Measurements from ENCODE around the gene NFASC.

The NFASC gene

GRCh38 chr1:204894606-204895005 lies 23.9 kb downstream of the NFASC start:
- H3K9ac ChIP-seq (ENCODE audit: low read length) = no peak overlapping the region
- H3K27me3 ChIP-seq (ENCODE audit: control insufficient read depth, insufficient read depth, low read length) = peaks cover 10% of the 10 kb centered on the region
- H3K4me1 ChIP-seq (ENCODE audit: control insufficient read depth, insufficient read depth, low read length) = no peaks in the 10 kb centered on the region
- H3K4me3 ChIP-seq (ENCODE audit: low read length) = no peak overlapping the region
- H3K9me3 ChIP-seq (ENCODE audit: control insufficient read depth, low read length) = no peaks in the 10 kb centered on the region
- no peaks in the 10 kb centered on the region for H3K36me3 ChIP-seq (ENCODE audit: control insufficient read depth, insufficient read depth, low read length)

DNA sequence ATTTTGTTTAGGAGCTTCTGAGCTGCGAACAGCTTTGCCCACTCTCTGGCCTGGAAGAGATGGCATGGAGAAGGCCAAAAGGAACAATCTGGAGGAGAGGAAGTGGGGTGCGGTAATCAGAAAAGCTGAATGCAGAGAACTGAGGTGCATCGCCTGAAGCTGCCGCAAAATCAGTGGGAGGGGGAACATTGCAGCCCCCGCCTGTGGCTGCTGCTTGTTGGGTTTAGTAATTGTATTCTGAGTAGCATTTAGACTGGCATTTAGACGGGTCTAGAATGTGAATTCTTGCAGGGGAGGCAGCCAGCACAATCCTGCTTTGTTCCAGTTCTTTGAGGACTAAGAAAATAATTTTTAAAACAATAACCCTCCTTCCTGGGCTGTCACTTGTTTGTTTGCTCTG lies 25.4 kb downstream of the NFASC start:
- Histone ChIP-seq H3K36me3 (ENCODE audit: control insufficient read depth, insufficient read depth, low read length) (no peaks in the 10 kb centered on the region), H3K27me3 (ENCODE audit: control insufficient read depth, insufficient read depth, low read length) (peaks cover 4% of the 10 kb centered on the region), H3K4me3 (ENCODE audit: low read length) (no peak overlapping the region), H3K4me1 (ENCODE audit: control insufficient read depth, insufficient read depth, low read length) (no peaks in the 10 kb centered on the region), H3K9me3 (ENCODE audit: control insufficient read depth, low read length) (no peaks in the 10 kb centered on the region), H3K9ac (ENCODE audit: low read length) (no peak overlapping the region)

GRCh38 chr1:204896787-204897469 lies 26.3 kb downstream of the NFASC start:
- Histone ChIP-seq H3K36me3 (ENCODE audit: control insufficient read depth, insufficient read depth, low read length) (no peaks in the 10 kb centered on the region), H3K9me3 (ENCODE audit: control insufficient read depth, low read length) (no peaks in the 10 kb centered on the region), H3K27me3 (ENCODE audit: control insufficient read depth, insufficient read depth, low read length) (peaks cover 4% of the 10 kb centered on the region), H3K4me3 (ENCODE audit: low read length) (no peak overlapping the region), H3K9ac (ENCODE audit: low read length) (no peak overlapping the region), H3K4me1 (ENCODE audit: control insufficient read depth, insufficient read depth, low read length) (no peaks in the 10 kb centered on the region)

GRCh38 chr1:204900721-204901120 lies 30.1 kb downstream of the NFASC start:
- no peak overlapping the region for H3K4me3 ChIP-seq (ENCODE audit: low read length)
- no peak overlapping the region for H3K9ac ChIP-seq (ENCODE audit: low read length)
- no peaks in the 10 kb centered on the region for H3K4me1 ChIP-seq (ENCODE audit: control insufficient read depth, insufficient read depth, low read length)
- H3K9me3 ChIP-seq (ENCODE audit: control insufficient read depth, low read length) = no peaks in the 10 kb centered on the region
- H3K27me3 ChIP-seq (ENCODE audit: control insufficient read depth, insufficient read depth, low read length) = no peaks in the 10 kb centered on the region
- no peaks in the 10 kb centered on the region for H3K36me3 ChIP-seq (ENCODE audit: control insufficient read depth, insufficient read depth, low read length)

DNA sequence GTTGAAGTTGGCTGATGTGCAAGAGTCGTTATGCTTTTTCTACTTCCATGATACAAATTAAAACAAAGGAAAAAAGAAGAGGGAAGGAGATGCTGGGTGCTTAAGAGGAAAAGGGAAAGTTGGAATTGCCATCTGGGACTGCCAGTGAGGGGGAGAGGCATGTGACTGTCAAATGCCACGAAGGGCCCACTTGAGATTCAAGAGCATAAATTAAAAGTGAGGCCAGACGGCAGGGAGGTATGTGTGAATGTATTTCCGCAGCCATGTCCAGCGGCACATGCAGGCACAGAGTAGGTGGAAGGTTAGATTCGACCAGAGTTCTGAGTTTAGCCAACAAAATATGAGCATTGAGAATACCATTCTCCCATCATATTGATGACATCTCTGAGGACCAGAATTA lies 32.0 kb downstream of the NFASC start:
- Histone ChIP-seq H3K4me3 (ENCODE audit: low read length) (no peak overlapping the region), H3K36me3 (ENCODE audit: control insufficient read depth, insufficient read depth, low read length) (no peaks in the 10 kb centered on the region), H3K27me3 (ENCODE audit: control insufficient read depth, insufficient read depth, low read length) (no peaks in the 10 kb centered on the region), H3K4me1 (ENCODE audit: control insufficient read depth, insufficient read depth, low read length) (no peaks in the 10 kb centered on the region), H3K9me3 (ENCODE audit: control insufficient read depth, low read length) (no peaks in the 10 kb centered on the region), H3K9ac (ENCODE audit: low read length) (no peak overlapping the region)

GRCh38 chr1:204904228-204904810 lies 33.7 kb downstream of the NFASC start:
- Histone ChIP-seq H3K9ac (ENCODE audit: low read length) (no peak overlapping the region), H3K27me3 (ENCODE audit: control insufficient read depth, insufficient read depth, low read length) (no peaks in the 10 kb centered on the region), H3K36me3 (ENCODE audit: control insufficient read depth, insufficient read depth, low read length) (no peaks in the 10 kb centered on the region), H3K9me3 (ENCODE audit: control insufficient read depth, low read length) (no peaks in the 10 kb centered on the region), H3K4me3 (ENCODE audit: low read length) (no peak overlapping the region), H3K4me1 (ENCODE audit: control insufficient read depth, insufficient read depth, low read length) (no peaks in the 10 kb centered on the region)

DNA sequence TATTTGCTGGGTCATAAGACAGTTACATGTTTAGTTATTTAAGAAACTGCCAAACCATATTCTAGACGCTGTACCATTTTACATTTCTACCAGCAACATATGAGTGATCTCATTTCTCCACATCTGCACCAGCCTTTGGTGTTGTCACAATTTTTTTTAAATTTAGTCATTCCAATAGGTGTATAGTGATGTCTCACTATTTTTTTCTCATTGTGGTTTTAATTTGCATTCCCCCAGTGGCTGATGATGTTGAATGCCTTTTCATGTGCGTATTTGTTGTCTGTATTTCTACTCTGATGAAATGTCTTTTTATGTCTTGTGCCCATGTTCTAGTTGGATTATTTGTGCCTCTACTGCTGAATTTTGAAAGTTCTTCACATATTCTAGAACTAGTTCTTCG lies 38.4 kb downstream of the NFASC start:
- H3K9ac ChIP-seq (ENCODE audit: low read length) = no peak overlapping the region

GRCh38 chr1:204915861-204916495 lies 45.3 kb downstream of the NFASC start:
- H3K9me3 ChIP-seq (ENCODE audit: control insufficient read depth, low read length) = no peaks in the 10 kb centered on the region
- H3K9ac ChIP-seq (ENCODE audit: low read length) = no peak overlapping the region
- no peaks in the 10 kb centered on the region for H3K36me3 ChIP-seq (ENCODE audit: control insufficient read depth, insufficient read depth, low read length)
- no peak overlapping the region for H3K4me3 ChIP-seq (ENCODE audit: low read length)
- peaks cover 6% of the 10 kb centered on the region for H3K4me1 ChIP-seq (ENCODE audit: control insufficient read depth, insufficient read depth, low read length)
- H3K27me3 ChIP-seq (ENCODE audit: control insufficient read depth, insufficient read depth, low read length) = no peaks in the 10 kb centered on the region

More for the DNA sequence above, 38.4 kb downstream of the NFASC start:
- H3K9me3 ChIP-seq (ENCODE audit: control insufficient read depth, low read length) = no peaks in the 10 kb centered on the region
- H3K27me3 ChIP-seq (ENCODE audit: control insufficient read depth, insufficient read depth, low read length) = no peaks in the 10 kb centered on the region
- H3K4me1 ChIP-seq (ENCODE audit: control insufficient read depth, insufficient read depth, low read length) = no peaks in the 10 kb centered on the region
- no peak overlapping the region for H3K4me3 ChIP-seq (ENCODE audit: low read length)
- no peaks in the 10 kb centered on the region for H3K36me3 ChIP-seq (ENCODE audit: control insufficient read depth, insufficient read depth, low read length)

GRCh38 chr1:204917802-204918201 lies 47.1 kb downstream of the NFASC start:
- Histone ChIP-seq H3K4me1 (ENCODE audit: control insufficient read depth, insufficient read depth, low read length) (peaks cover 6% of the 10 kb centered on the region), H3K27me3 (ENCODE audit: control insufficient read depth, insufficient read depth, low read length) (no peaks in the 10 kb centered on the region), H3K9me3 (ENCODE audit: control insufficient read depth, low read length) (no peaks in the 10 kb centered on the region)

DNA sequence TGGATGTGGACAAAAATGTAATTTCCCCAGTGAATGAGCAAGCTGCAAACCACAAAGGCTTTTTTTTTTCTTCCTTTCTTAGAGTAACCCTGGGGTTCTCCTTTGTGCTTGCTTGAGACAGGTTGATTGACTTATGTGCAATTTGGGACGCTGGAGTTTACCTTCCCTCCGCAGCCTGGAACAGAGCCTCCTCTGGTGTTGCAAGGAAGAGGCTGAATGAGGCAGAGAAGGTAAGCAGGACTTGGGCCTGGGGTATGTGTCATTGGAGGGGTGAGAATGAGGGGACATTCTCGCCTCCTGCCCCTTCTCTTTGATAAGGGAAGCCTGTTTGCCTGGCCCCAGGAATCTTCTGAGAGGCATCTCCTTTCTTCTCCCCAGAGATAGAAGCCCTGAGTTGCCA lies 49.8 kb downstream of the NFASC start:
- Histone ChIP-seq H3K9me3 (ENCODE audit: control insufficient read depth, low read length) (no peaks in the 10 kb centered on the region), H3K4me3 (ENCODE audit: low read length) (no peak overlapping the region), H3K27me3 (ENCODE audit: control insufficient read depth, insufficient read depth, low read length) (no peaks in the 10 kb centered on the region), H3K9ac (ENCODE audit: low read length) (no peak overlapping the region), H3K36me3 (ENCODE audit: control insufficient read depth, insufficient read depth, low read length) (no peaks in the 10 kb centered on the region), H3K4me1 (ENCODE audit: control insufficient read depth, insufficient read depth, low read length) (peaks cover 6% of the 10 kb centered on the region)

More at GRCh38 chr1:204917802-204918201, 47.1 kb downstream of the NFASC start:
- H3K4me3 ChIP-seq (ENCODE audit: low read length) = no peak overlapping the region
- no peaks in the 10 kb centered on the region for H3K36me3 ChIP-seq (ENCODE audit: control insufficient read depth, insufficient read depth, low read length)
- H3K9ac ChIP-seq (ENCODE audit: low read length) = no peak overlapping the region

- H3K4me1 ChIP-seq (ENCODE audit: control insufficient read depth, insufficient read depth, low read length) = peaks cover 6% of the 10 kb centered on the region
- H3K36me3 ChIP-seq (ENCODE audit: control insufficient read depth, insufficient read depth, low read length) = no peaks in the 10 kb centered on the region
- H3K4me3 ChIP-seq (ENCODE audit: low read length) = no peak overlapping the region
- no peaks in the 10 kb centered on the region for H3K9me3 ChIP-seq (ENCODE audit: control insufficient read depth, low read length)
- no peak overlapping the region for H3K9ac ChIP-seq (ENCODE audit: low read length)
- no peaks in the 10 kb centered on the region for H3K27me3 ChIP-seq (ENCODE audit: control insufficient read depth, insufficient read depth, low read length)
These were observed 50.3 kb downstream of the NFASC start for GRCh38 chr1:204920967-204921366.

DNA sequence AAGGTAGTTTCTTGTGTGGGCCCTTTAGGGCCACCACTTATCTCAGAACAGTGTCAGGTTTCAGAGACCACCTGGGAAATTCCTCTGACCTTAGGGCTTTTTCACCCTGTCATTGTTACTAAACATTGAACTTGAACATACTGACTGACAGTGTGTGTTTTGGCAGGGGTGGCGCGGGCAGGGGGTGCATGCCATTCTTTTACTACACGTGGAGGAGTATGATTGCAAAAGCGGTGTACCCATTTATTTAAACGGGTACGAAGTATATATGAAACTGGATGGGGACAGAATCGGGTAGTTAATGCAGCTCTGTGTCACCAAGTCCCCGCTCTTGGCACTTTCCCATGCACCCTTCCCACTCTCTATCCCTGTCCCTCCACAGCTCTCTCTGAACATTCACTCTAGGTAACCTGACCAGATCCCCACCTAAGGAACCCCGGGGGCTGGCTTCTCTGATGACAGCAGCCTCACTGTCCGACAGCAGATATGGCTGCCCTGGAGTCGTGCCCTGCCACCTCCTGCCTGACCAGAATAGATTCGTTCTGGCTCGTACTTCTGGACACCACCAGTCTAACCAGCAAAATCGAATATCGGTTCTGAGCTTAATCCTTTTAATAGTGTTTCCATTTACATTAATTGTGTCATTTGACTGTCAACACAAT lies 51.3 kb downstream of the NFASC start:
- no peak overlapping the region for H3K9ac ChIP-seq (ENCODE audit: low read length)
- no peaks in the 10 kb centered on the region for H3K27me3 ChIP-seq (ENCODE audit: control insufficient read depth, insufficient read depth, low read length)
- H3K4me3 ChIP-seq (ENCODE audit: low read length) = no peak overlapping the region
- peaks cover 6% of the 10 kb centered on the region for H3K4me1 ChIP-seq (ENCODE audit: control insufficient read depth, insufficient read depth, low read length)
- no peaks in the 10 kb centered on the region for H3K9me3 ChIP-seq (ENCODE audit: control insufficient read depth, low read length)
- H3K36me3 ChIP-seq (ENCODE audit: control insufficient read depth, insufficient read depth, low read length) = no peaks in the 10 kb centered on the region
